Stimulated activated CD4-positive, alpha-beta T cell treated with anti-CD3 and anti-CD28 coated beads, TNF-alpha, amount 100 ng/mL, for 1 hour (primary cell): ENCODE results near the gene SMIM9.
"Not testable (repeated sequence)": the region's sequence is repeated elsewhere in the genome, so short reads cannot be mapped to it uniquely, and the experiment has no call there.

Experiments used
- DNase-seq, 3 donors: peaks; one replicate each; pipeline ENCODE4 v3.0.0-alpha.2; 2020; ENCODE audit warnings: low read depth in 3 of 3, low spot score in 1 of 3

SMIM9 gene

GRCh38 chrX:154834562-154834961 is at the start of gene SMIM9:
TSS of gene SMIM9 (minus strand) at chrX:154834662. CDS start at chrX:154830856, 3,806 bp downstream.
- DNase-seq = no peak

- DNase-seq = not testable (repeated sequence)
These were observed 49.6 kb upstream of the SMIM9 start for GRCh38 chrX:154884069-154884468.

- no peak for DNase-seq
These were observed 38.9 kb upstream of the SMIM9 start for GRCh38 chrX:154873329-154873728.

- DNase-seq = not testable (repeated sequence)
These were observed 34.1 kb upstream of the SMIM9 start for GRCh38 chrX:154868522-154868921.

GRCh38 chrX:154855256-154855655 is 20.8 kb upstream of the SMIM9 start:
- DNase-seq = no peak

- no peak for DNase-seq
These were observed 16.6 kb upstream of the SMIM9 start for GRCh38 chrX:154850957-154851611.

GRCh38 chrX:154840856-154841255 is 6.4 kb upstream of the SMIM9 start:
- no peak for DNase-seq

- DNase-seq = no peak
These were observed 1.7 kb upstream of the SMIM9 start for GRCh38 chrX:154836163-154836562.

- no peak for DNase-seq
These were observed 652 bp downstream of the SMIM9 start for GRCh38 chrX:154833746-154834274.

GRCh38 chrX:154829926-154830442 is 4.5 kb downstream of the SMIM9 start:
- no peak for DNase-seq

- no peak for DNase-seq
These were observed 5.3 kb downstream of the SMIM9 start for GRCh38 chrX:154829134-154829533.

GRCh38 chrX:154828016-154828408 is 6.5 kb downstream of the SMIM9 start:
- no peak for DNase-seq

- no peak for DNase-seq
These were observed 7.1 kb downstream of the SMIM9 start for GRCh38 chrX:154827194-154828015.

GRCh38 chrX:154825586-154825985 is 8.9 kb downstream of the SMIM9 start:
- DNase-seq = not testable (repeated sequence)

GRCh38 chrX:154824638-154825037 is 9.8 kb downstream of the SMIM9 start:
- DNase-seq = no peak

GRCh38 chrX:154822029-154822428 is 12.4 kb downstream of the SMIM9 start:
- no peak for DNase-seq

GRCh38 chrX:154821523-154821922 is 12.9 kb downstream of the SMIM9 start:
- DNase-seq = no peak

- DNase-seq = no peak
These were observed 14.6 kb downstream of the SMIM9 start for GRCh38 chrX:154819771-154820341.

GRCh38 chrX:154818916-154819770 is 15.3 kb downstream of the SMIM9 start:
- DNase-seq = no peak

GRCh38 chrX:154817048-154817618 is 17.3 kb downstream of the SMIM9 start:
- not testable (repeated sequence) for DNase-seq
